Mucosa of descending colon (tissue), 3 donors: Measurements from ENCODE around the gene TTC17. TPM values are rescaled to one million over a fixed set of nuclear protein-coding genes. Genes with fewer than 3 reads are reported as not detected.

ENCODE experiments used
- ATAC-seq: fragments of 200-7000 bp; cut with Tn5 transposase; one replicate; pipeline ENCODE4 v1.9.1; 2020; ENCODE audit warnings: mild to moderate bottlenecking, moderate library complexity
- DNase-seq, 3 donors: peaks; one replicate each; pipeline ENCODE4 v3.0.0-alpha.2; 2020
- H3K36me3 ChIP-seq: fragments of 200-600 bp; one replicate; pipeline ENCODE4 v1.8.0; 2021; ENCODE audit warnings: low read depth, mild to moderate bottlenecking
- H3K4me1 ChIP-seq: fragments of 200-600 bp; one replicate; pipeline ENCODE4 v1.8.0; 2021; ENCODE audit warnings: low read depth, mild to moderate bottlenecking
- H3K4me3 ChIP-seq: fragments of 200-600 bp; one replicate; pipeline ENCODE4 v1.8.0; 2021; ENCODE audit warnings: mild to moderate bottlenecking
- H3K9me3 ChIP-seq: fragments of 200-600 bp; one replicate; pipeline ENCODE4 v1.8.0; 2021; ENCODE audit warnings: mild to moderate bottlenecking
- CTCF ChIP-seq: fragments of 200-600 bp; IDR thresholded peaks from one replicate; pipeline ENCODE4 v1.8.0; 2022; ENCODE audit warnings: antibody characterized with exemption, mild to moderate bottlenecking
- intact Hi-C, 2 donors: fragments of 100-400 bp; cut with DNase I in 1 of 2; cut with micrococcal nuclease in 1 of 2; formaldehyde crosslinking; loops; one replicate each; pipeline versions ENCODE4 v1.11.0 to v1.11.1; 2022; cut with DNase I, micrococcal nuclease
- long read RNA-seq, 2 donors: library from polyadenylated mRNA; unstranded; transcript quantifications; one replicate each; pipeline ENCODE4 v2.0.0, GENCODE V29; 2019 to 2021
- total RNA-seq, 3 donors: library from RNA; stranded (reverse); fragmentation: NEBNext Ultra II Directional in 2 of 3; extraction: Animal tissue kit (Norgen Biotek cat#: 25700) in 2 of 3; gene quantifications; one replicate each; pipeline versions ENCODE4 v1.2.1 to v1.2.4, GENCODE V29; 2021 to 2023
- donor health status: DM: no; HTN: no; CAD: no; lungs with moderate emphysema.
- donor health status: DM: no; HTN: no; CAD: no.
- donor health status: DM: no; HTN: yes; CAD: no.

Gene TTC17
- 100 to 1,000 TPM in 1 of 3 donors, 10 to 100 TPM in 2; 68.3 to 100 (median 78.7) TPM for total RNA-seq
- long read RNA-seq, donor 1, full-length matches to known transcripts, result 5 of 54 reads
- long read RNA-seq, donor 1, partial matches to known transcripts, result 7 of 54 reads
- long read RNA-seq, donor 1, other reads (novel, unspliced or antisense), result 42 of 54 reads
- long read RNA-seq, donor 2, partial matches to known transcripts, result 13 of 22 reads
- long read RNA-seq, donor 2, other reads (novel, unspliced or antisense), result 7 of 22 reads

- intact Hi-C loops, result no loop called here
- DNase-seq (peak; percentile 96 to 97 (median 96)), ATAC-seq (peak; percentile 99)
- H3K36me3 ChIP-seq, result no peaks in the 10 kb centered on the region
- H3K4me3 ChIP-seq, result peak within 1 kb of the TSS; percentile 98
- H3K4me1 ChIP-seq, result peaks cover 23% of the 10 kb centered on the region
- no peaks in the 10 kb centered on the region for H3K9me3 ChIP-seq
- no peak for TF ChIP-seq CTCF
These were observed at the start of gene TTC17 for GRCh38 chr11:43358801-43359421. TSS of gene TTC17 (plus strand) at chr11:43358920. CDS start at chr11:43358955, 35 bp downstream.

GRCh38 chr11:43311791-43312607, 46.7 kb upstream of the TTC17 start, which contains the start of gene API5:
TSS of gene API5 (plus strand) at chr11:43311996. CDS start at chr11:43312128, 132 bp downstream.
- DNase-seq (peak; percentile 94), ATAC-seq (peak; percentile 100)
- H3K36me3 ChIP-seq, result no peaks in the 10 kb centered on the region
- intact Hi-C loops, result loop anchor here in 1 of 2 donors (5.0 kb wide), 1 partner anchor 105 kb away; no protein-coding TSS in a partner anchor
- no peaks in the 10 kb centered on the region for H3K9me3 ChIP-seq
- peaks cover 18% of the 10 kb centered on the region for H3K4me1 ChIP-seq
- H3K4me3 ChIP-seq, result peak within 1 kb of the TSS; percentile 91
- peak; percentile 67 for TF ChIP-seq CTCF

GRCh38 chr11:43315966-43316365, 42.8 kb upstream of the TTC17 start:
- Histone ChIP-seq H3K4me3 (no peak overlapping the region), H3K36me3 (no peaks in the 10 kb centered on the region), H3K9me3 (no peaks in the 10 kb centered on the region), H3K4me1 (peaks cover 18% of the 10 kb centered on the region)
- ATAC-seq, result no peak
- TF ChIP-seq CTCF, result no peak
- DNase-seq, result no peak
- intact Hi-C loops, result no loop called here

GRCh38 chr11:43316451-43316850, 42.3 kb upstream of the TTC17 start:
- Histone ChIP-seq H3K36me3 (no peaks in the 10 kb centered on the region), H3K4me3 (no peak overlapping the region), H3K4me1 (peaks cover 18% of the 10 kb centered on the region), H3K9me3 (no peaks in the 10 kb centered on the region)
- ATAC-seq (no peak), DNase-seq (no peak)
- intact Hi-C loops, result no loop called here
- no peak for TF ChIP-seq CTCF

- Histone ChIP-seq H3K4me3 (no peak overlapping the region), H3K36me3 (peaks cover 19% of the 10 kb centered on the region), H3K4me1 (no peaks in the 10 kb centered on the region), H3K9me3 (no peaks in the 10 kb centered on the region)
- TF ChIP-seq CTCF, result no peak
- intact Hi-C loops, result no loop called here
- DNase-seq, result peak in 1 of 3 donors; percentile 38
- ATAC-seq, result peak; percentile 47
These were observed 30.7 kb upstream of the TTC17 start for GRCh38 chr11:43327987-43328386.
